IMR-90 (cell line): Measurements from ENCODE around the gene G3BP2. TPM values are rescaled to one million over a fixed set of nuclear protein-coding genes. Genes with fewer than 3 reads are reported as not detected.

ENCODE experiments used
- ATAC-seq: fragments of 200-7000 bp; cut with Tn5 transposase; 2 replicates; pipeline ENCODE4 v1.9.1; 2020; ENCODE audit warnings: low read depth, mild to moderate bottlenecking, moderate library complexity
- BruUV-seq: library from RNA; stranded (reverse); fragments of 400-500 nt; replicated peaks from 2 replicates; lab custom pipeline; 2021; lab: Mats Ljungman, UMichigan
- CTCF ChIA-PET: fragments of 300-600 bp; formaldehyde crosslinking; extraction: SDS; loops from one replicate; lab custom pipeline; 2021; ENCODE audit warnings: antibody characterized with exemption; lab: Yijun Ruan, JAX
- POLR2A ChIA-PET: fragments of 300-600 bp; sonication (Branson Sonifier 250); formaldehyde crosslinking; loops from one replicate; lab custom pipeline; 2022; ENCODE audit warnings: antibody characterized with exemption; ENCODE audit not compliant: unreplicated experiment; lab: Charles Lee
- DNase-seq: peaks from one replicate; pipeline ENCODE4 v3.0.0; 2013
- H2AFZ ChIP-seq: replicated peaks from 2 replicates; pipeline ENCODE3; 2013; ENCODE audit warnings: low read length, mild to moderate bottlenecking; ENCODE audit not compliant: poor library complexity
- H2AK5ac ChIP-seq: 2 replicates; pipeline ENCODE4 v1.6.1; 2013; ENCODE audit warnings: low read depth, low read length, inconsistent platforms
- H2AK9ac ChIP-seq: replicated peaks from 2 replicates; pipeline ENCODE3; 2013; ENCODE audit warnings: mild to moderate bottlenecking, low read depth, low read length, moderate library complexity; ENCODE audit not compliant: poor library complexity
- H2BK120ac ChIP-seq: 2 replicates; pipeline ENCODE4 v1.6.1; 2013; ENCODE audit warnings: low read depth, low read length, inconsistent platforms
- H2BK15ac ChIP-seq: 3 replicates; pipeline ENCODE4 v1.6.1; 2013; ENCODE audit warnings: low read depth, low read length, inconsistent platforms
- H2BK20ac ChIP-seq: 2 replicates; pipeline ENCODE4 v1.6.1; 2013; ENCODE audit warnings: low read depth, mild to moderate bottlenecking, inconsistent platforms, low read length, moderate library complexity
- H2BK5ac ChIP-seq: 2 replicates; pipeline ENCODE4 v1.6.1; 2013; ENCODE audit warnings: mild to moderate bottlenecking, low read depth, low read length, inconsistent platforms; ENCODE audit not compliant: poor library complexity, severe bottlenecking
- H3K14ac ChIP-seq: replicated peaks from 2 replicates; pipeline ENCODE4 v1.6.1; 2013; ENCODE audit warnings: low read depth, low read length, inconsistent platforms
- H3K18ac ChIP-seq: 2 replicates; pipeline ENCODE4 v1.6.1; 2013; ENCODE audit warnings: low read depth, low read length, control low read depth
- H3K23ac ChIP-seq: 2 replicates; pipeline ENCODE4 v1.6.1; 2013; ENCODE audit warnings: low read depth, low read length, inconsistent platforms
- H3K27ac ChIP-seq: 2 replicates; pipeline ENCODE4 v1.5.1; 2013; ENCODE audit warnings: mild to moderate bottlenecking, control low read depth, low read length; ENCODE audit not compliant: insufficient read depth
- H3K27me3 ChIP-seq: 2 replicates; pipeline ENCODE4 v1.6.1; 2013; ENCODE audit warnings: low read length; ENCODE audit not compliant: control insufficient read depth, insufficient read depth
- H3K36me3 ChIP-seq: 2 replicates; pipeline ENCODE4 v1.6.1; 2013; ENCODE audit warnings: low read length, mixed read lengths; ENCODE audit not compliant: control insufficient read depth, insufficient read depth
- H3K4ac ChIP-seq: 2 replicates; pipeline ENCODE4 v1.6.1; 2013; ENCODE audit warnings: low read depth, low read length, inconsistent platforms
- H3K4me1 ChIP-seq: 2 replicates; pipeline ENCODE4 v1.6.1; 2013; ENCODE audit warnings: low read length, mixed read lengths; ENCODE audit not compliant: control insufficient read depth, insufficient read depth
- H3K4me2 ChIP-seq: 2 replicates; pipeline ENCODE4 v1.6.1; 2013; ENCODE audit warnings: low read depth, mild to moderate bottlenecking, control low read depth, low read length, moderate library complexity
- H3K4me3 ChIP-seq: 2 replicates; pipeline ENCODE4 v1.5.1; 2013; ENCODE audit warnings: low read depth, mild to moderate bottlenecking, control low read depth, low read length, moderate library complexity; ENCODE audit not compliant: insufficient read depth
- H3K56ac ChIP-seq: 2 replicates; pipeline ENCODE4 v1.6.1; 2013; ENCODE audit warnings: low read length, inconsistent platforms; ENCODE audit not compliant: insufficient read depth; ENCODE audit errors: extremely low read depth
- H3K79me1 ChIP-seq, 2 experiments: 2 replicates each; pipeline ENCODE4 v1.6.1; 2013; ENCODE audit warnings: low read length in 2 of 2, inconsistent platforms in 1 of 2, low read depth in 1 of 2
- H3K9ac ChIP-seq: 2 replicates; pipeline ENCODE4 v1.6.1; 2013; ENCODE audit warnings: low read depth, low read length, control low read depth
- H3K9me1 ChIP-seq: 2 replicates; pipeline ENCODE4 v1.6.1; 2013; ENCODE audit warnings: low read length, inconsistent platforms; ENCODE audit not compliant: insufficient read depth
- H3K9me3 ChIP-seq: 2 replicates; pipeline ENCODE4 v1.6.1; 2013; ENCODE audit warnings: low read length; ENCODE audit not compliant: control insufficient read depth, insufficient read depth
- H4K20me1 ChIP-seq: 2 replicates; pipeline ENCODE4 v1.6.1; 2013; ENCODE audit warnings: low read length, inconsistent platforms; ENCODE audit not compliant: insufficient read depth
- H4K5ac ChIP-seq: 2 replicates; pipeline ENCODE4 v1.6.1; 2013; ENCODE audit warnings: mild to moderate bottlenecking, low read depth, low read length, control low read depth
- H4K8ac ChIP-seq, 2 experiments: 2 replicates each; pipeline ENCODE4 v1.6.1; 2013; ENCODE audit warnings: low read depth in 2 of 2, low read length in 2 of 2, control low read depth in 1 of 2, inconsistent platforms in 1 of 2
- H4K91ac ChIP-seq: 2 replicates; pipeline ENCODE4 v1.6.1; 2013; ENCODE audit warnings: low read depth, low read length, inconsistent platforms; ENCODE audit not compliant: insufficient read depth
- BHLHE40 ChIP-seq: fragments of 150-350 bp; IDR thresholded peaks from 2 replicates; pipeline ENCODE4 v1.6.1; 2016; ENCODE audit warnings: mild to moderate bottlenecking, low read depth, low read length
- CEBPB ChIP-seq: IDR thresholded peaks from 2 replicates; pipeline ENCODE4 v1.6.1; 2012; ENCODE audit warnings: low read depth, low read length, improper control_type of control experiment
- CHD1 ChIP-seq: IDR thresholded peaks from 2 replicates; pipeline ENCODE4 v1.6.1; 2012; ENCODE audit warnings: low read depth, low read length, improper control_type of control experiment
- FOS ChIP-seq: fragments of 150-350 bp; IDR thresholded peaks from 2 replicates; pipeline ENCODE4 v1.6.1; 2016; ENCODE audit warnings: low read depth, low read length
- MAFK ChIP-seq: IDR thresholded peaks from 2 replicates; pipeline ENCODE4 v1.6.1; 2012; ENCODE audit warnings: low read depth, low read length, improper control_type of control experiment
- MAZ ChIP-seq: IDR thresholded peaks from 2 replicates; pipeline ENCODE4 v1.6.1; 2012; ENCODE audit warnings: low read depth, mild to moderate bottlenecking, low read length, improper control_type of control experiment, moderate library complexity, borderline replicate concordance
- MXI1 ChIP-seq: IDR thresholded peaks from 2 replicates; pipeline ENCODE4 v1.6.1; 2012; ENCODE audit warnings: low read depth, mild to moderate bottlenecking, low read length, moderate library complexity, borderline replicate concordance
- NFE2L2 ChIP-seq: fragments of 150-350 bp; IDR thresholded peaks from 2 replicates; pipeline ENCODE4 v1.6.1; 2016; ENCODE audit warnings: low read depth, mild to moderate bottlenecking, low read length
- POLR2A ChIP-seq: IDR thresholded peaks from 2 replicates; pipeline ENCODE4 v1.6.1; 2012; ENCODE audit warnings: mild to moderate bottlenecking, low read depth, low read length
- RAD21 ChIP-seq: IDR thresholded peaks from 2 replicates; pipeline ENCODE4 v1.6.1; 2012; ENCODE audit warnings: low read length, improper control_type of control experiment
- RCOR1 ChIP-seq: IDR thresholded peaks from 2 replicates; pipeline ENCODE4 v1.6.1; 2012; ENCODE audit warnings: mild to moderate bottlenecking, low read length, improper control_type of control experiment; ENCODE audit not compliant: insufficient replicate concordance
- RFX5 ChIP-seq: IDR thresholded peaks from 2 replicates; pipeline ENCODE4 v1.8.0; 2012; ENCODE audit warnings: low read depth, mild to moderate bottlenecking, low read length, moderate library complexity
- SMC3 ChIP-seq: fragments of 150-350 bp; IDR thresholded peaks from 2 replicates; pipeline ENCODE4 v1.6.1; 2016; ENCODE audit warnings: low read depth, mild to moderate bottlenecking, antibody characterized with exemption, low read length, moderate library complexity
- WGBS, 2 experiments: methylation state at CpG; one replicate each; pipeline versions ENCODE4 v1.1.5 to v1.1.7; 2013; ENCODE audit warnings: missing lambda C conversion rate in 2 of 2; ENCODE audit not compliant: insufficient read length in 1 of 2; ENCODE audit errors: extremely low coverage in 2 of 2; 5-methylcytosine and 5-hydroxymethylcytosine counted together
- dilution Hi-C: fragments of 300-500 bp; cut with HindIII; formaldehyde crosslinking; loops from one replicate; pipeline ENCODE4 v1.14.3; 2018; ENCODE audit warnings: low sequenced_read_pairs; ENCODE audit not compliant: unreplicated experiment
- in situ Hi-C: fragments of 300-500 bp; cut with MboI; formaldehyde crosslinking; loops from 3 replicates; pipeline ENCODE4 v1.14.3; 2019; ENCODE audit warnings: low sequenced_read_pairs, inconsistent platforms, mixed read lengths
- intact Hi-C: fragments of 100-400 bp; cut with micrococcal nuclease; formaldehyde crosslinking; loops from 2 replicates; pipeline ENCODE4 v1.10.0; 2022
- polyA plus RNA-seq, 3 experiments: library from polyadenylated mRNA; depleted of rRNA; stranded (reverse); fragments of >200 nt; gene quantifications; 2 replicates each; pipeline ENCODE4 v1.2.3, GENCODE V29; 2012; ENCODE audit warnings: low replicate concordance in 1 of 3
- total RNA-seq: library from RNA; depleted of rRNA; stranded (reverse); fragments of >200 nt; gene quantifications from 2 replicates; pipeline ENCODE4 v1.2.3, GENCODE V29; 2012
- TF ChIP-seq, protein P1 (sequence below): fragments of 150-350 bp; IDR thresholded peaks from 2 replicates; pipeline ENCODE4 v1.6.1; 2017; ENCODE audit warnings: mild to moderate bottlenecking, antibody characterized with exemption, low read length, low read depth
- TF ChIP-seq, protein P2 (sequence below): fragments of 150-350 bp; IDR thresholded peaks from 2 replicates; pipeline ENCODE4 v1.6.1; 2016; ENCODE audit warnings: low read depth, mild to moderate bottlenecking, low read length, moderate library complexity, borderline replicate concordance
- TF ChIP-seq, protein P3 (sequence below): conservative IDR thresholded peaks from 2 replicates; pipeline ENCODE4 v1.5.1; 2012; ENCODE audit warnings: mild to moderate bottlenecking, low read depth, low read length, improper control_type of control experiment

G3BP2 gene
- total and polyA plus RNA-seq, 2 of the 4 experiments (the other 2 are of a cell fraction): 80.5 to 183 TPM

DNA sequence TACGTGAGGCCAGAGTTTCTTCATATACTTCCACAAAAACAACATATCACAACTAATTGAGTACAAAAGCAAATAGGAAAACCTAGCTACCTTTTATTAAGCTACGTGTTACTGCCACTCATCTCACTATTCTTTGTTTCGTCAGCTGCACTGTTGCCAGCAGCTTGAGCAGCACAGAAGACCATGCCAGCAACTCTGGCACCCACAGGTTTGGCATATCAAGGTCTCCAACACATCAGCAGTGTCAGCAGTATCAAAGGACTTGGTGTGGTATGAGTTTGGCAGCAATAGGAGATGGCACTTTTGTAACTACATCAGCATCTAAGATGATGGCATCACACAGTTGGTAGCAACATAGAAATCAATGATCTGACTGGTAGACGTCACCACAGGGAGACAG lies 73.6 kb downstream of the G3BP2 start:
- POLR2A ChIA-PET: no interaction called here
- no TSS peak for BruUV-seq
- Histone ChIP-seq H3K79me1 (no peaks in the 10 kb centered on the region), H3K14ac (no peak overlapping the region), H3K4me1 (no peaks in the 10 kb centered on the region), H3K56ac (no peak overlapping the region), H3K23ac (no peak overlapping the region), H4K5ac (no peak overlapping the region), H2BK5ac (no peak overlapping the region), H3K9me1 (peaks cover 2% of the 10 kb centered on the region; the same call in 1 of the 2 replicates), H2AFZ (no peak overlapping the region), H2BK20ac (no peak overlapping the region), H4K20me1 (no peaks in the 10 kb centered on the region), H4K91ac (no peak overlapping the region), H3K4me3 (no peak overlapping the region), H3K18ac (no peak overlapping the region), H3K9me3 (no peaks in the 10 kb centered on the region), H3K27me3 (peaks cover 4% of the 10 kb centered on the region), H2BK15ac (no peak overlapping the region), H3K4me2 (no peak overlapping the region), H3K4ac (no peak overlapping the region), H2AK9ac (no peak overlapping the region), H2AK5ac (no peak overlapping the region), H2BK120ac (no peak overlapping the region), H4K8ac (no peak overlapping the region), H3K27ac (no peak overlapping the region), H3K36me3 (no peaks in the 10 kb centered on the region), H3K9ac (no peak overlapping the region)
- dilution Hi-C loops (no loop called here), intact Hi-C loops (no loop called here), in situ Hi-C loops (no loop called here)
- TF ChIP-seq RCOR1 (no peak), MAZ (no peak), FOS (no peak), CHD1 (no peak), SMC3 (no peak), CEBPB (no peak), POLR2A (no peak), MAFK (no peak), RFX5 (no peak), NFE2L2 (no peak), RAD21 (no peak), BHLHE40 (no peak), MXI1 (no peak)
- TF ChIP-seq, protein P1, sequence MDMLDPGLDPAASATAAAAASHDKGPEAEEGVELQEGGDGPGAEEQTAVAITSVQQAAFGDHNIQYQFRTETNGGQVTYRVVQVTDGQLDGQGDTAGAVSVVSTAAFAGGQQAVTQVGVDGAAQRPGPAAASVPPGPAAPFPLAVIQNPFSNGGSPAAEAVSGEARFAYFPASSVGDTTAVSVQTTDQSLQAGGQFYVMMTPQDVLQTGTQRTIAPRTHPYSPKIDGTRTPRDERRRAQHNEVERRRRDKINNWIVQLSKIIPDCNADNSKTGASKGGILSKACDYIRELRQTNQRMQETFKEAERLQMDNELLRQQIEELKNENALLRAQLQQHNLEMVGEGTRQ: no peak
- TF ChIP-seq, protein P2, sequence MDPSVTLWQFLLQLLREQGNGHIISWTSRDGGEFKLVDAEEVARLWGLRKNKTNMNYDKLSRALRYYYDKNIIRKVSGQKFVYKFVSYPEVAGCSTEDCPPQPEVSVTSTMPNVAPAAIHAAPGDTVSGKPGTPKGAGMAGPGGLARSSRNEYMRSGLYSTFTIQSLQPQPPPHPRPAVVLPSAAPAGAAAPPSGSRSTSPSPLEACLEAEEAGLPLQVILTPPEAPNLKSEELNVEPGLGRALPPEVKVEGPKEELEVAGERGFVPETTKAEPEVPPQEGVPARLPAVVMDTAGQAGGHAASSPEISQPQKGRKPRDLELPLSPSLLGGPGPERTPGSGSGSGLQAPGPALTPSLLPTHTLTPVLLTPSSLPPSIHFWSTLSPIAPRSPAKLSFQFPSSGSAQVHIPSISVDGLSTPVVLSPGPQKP: no peak
- TF ChIP-seq, protein P3, sequence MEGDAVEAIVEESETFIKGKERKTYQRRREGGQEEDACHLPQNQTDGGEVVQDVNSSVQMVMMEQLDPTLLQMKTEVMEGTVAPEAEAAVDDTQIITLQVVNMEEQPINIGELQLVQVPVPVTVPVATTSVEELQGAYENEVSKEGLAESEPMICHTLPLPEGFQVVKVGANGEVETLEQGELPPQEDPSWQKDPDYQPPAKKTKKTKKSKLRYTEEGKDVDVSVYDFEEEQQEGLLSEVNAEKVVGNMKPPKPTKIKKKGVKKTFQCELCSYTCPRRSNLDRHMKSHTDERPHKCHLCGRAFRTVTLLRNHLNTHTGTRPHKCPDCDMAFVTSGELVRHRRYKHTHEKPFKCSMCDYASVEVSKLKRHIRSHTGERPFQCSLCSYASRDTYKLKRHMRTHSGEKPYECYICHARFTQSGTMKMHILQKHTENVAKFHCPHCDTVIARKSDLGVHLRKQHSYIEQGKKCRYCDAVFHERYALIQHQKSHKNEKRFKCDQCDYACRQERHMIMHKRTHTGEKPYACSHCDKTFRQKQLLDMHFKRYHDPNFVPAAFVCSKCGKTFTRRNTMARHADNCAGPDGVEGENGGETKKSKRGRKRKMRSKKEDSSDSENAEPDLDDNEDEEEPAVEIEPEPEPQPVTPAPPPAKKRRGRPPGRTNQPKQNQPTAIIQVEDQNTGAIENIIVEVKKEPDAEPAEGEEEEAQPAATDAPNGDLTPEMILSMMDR: no peak
- CTCF ChIA-PET: no interaction called here
- WGBS, 2 experiments: no CpG with 5 or more reads among the region's 4 CpGs
- DNase-seq (no peak), ATAC-seq (no peak)
